Measurements from ENCODE around the gene CAMSAP1.
"Not testable (repeated sequence)": the region's sequence is repeated elsewhere in the genome, so short reads cannot be mapped to it uniquely, and the experiment has no call there.

The CAMSAP1 gene

DNA sequence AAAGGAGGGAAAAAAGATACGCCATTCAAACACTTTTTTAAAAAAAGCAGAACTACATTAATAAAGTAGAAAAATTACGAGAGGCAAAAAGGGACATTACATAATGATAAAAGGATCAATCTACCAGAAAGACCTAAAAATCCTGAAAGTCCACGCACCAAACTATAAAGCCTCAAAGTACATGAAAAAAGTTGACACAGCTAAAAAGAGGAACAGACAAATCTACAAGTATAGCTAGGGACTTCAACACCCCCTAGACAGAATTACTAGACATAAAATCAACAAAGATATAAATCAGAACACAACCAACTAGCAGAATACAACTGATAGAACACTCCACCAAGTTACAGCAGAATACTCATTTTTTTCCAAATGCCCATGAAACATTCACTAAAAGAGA, 11.1 kb downstream of the CAMSAP1 start:
- H3K9me2 ChIP-seq (ENCODE audit: low read depth, low read length) = no peaks in the 10 kb centered on the region
- no peaks in the 10 kb centered on the region for H3K27me3 ChIP-seq (ENCODE audit: insufficient read depth, low read length)
- no peak overlapping the region for H3K9ac ChIP-seq (ENCODE audit: low read length)
- TF ChIP-seq EZH2 (IDR thresholded peaks at IDR 0.05; ENCODE audit: borderline replicate concordance, low read length) (no peak), CTCF (IDR thresholded peaks at IDR 0.05; ENCODE audit: low read length) (no peak)
- no peak overlapping the region for H3K4me2 ChIP-seq (ENCODE audit: low read length)
- no peaks in the 10 kb centered on the region for H3K4me1 ChIP-seq (ENCODE audit: insufficient read depth, low read length, severe bottlenecking)
- peaks cover 4% of the 10 kb centered on the region; the same call in 1 of the 2 replicates for H4K20me1 ChIP-seq (ENCODE audit: insufficient read depth, low read length)
- H3F3A ChIP-seq (ENCODE audit: insufficient read depth, low read length) = no peaks in the 10 kb centered on the region
- no peak overlapping the region for H2AFZ ChIP-seq (ENCODE audit: low read length)
- no peak overlapping the region for H3K27ac ChIP-seq (ENCODE audit: low read depth, low read length, poor library complexity, severe bottlenecking)
- peaks cover 9% of the 10 kb centered on the region; the same call in 1 of the 2 replicates for H3K79me2 ChIP-seq (ENCODE audit: insufficient read depth, low read length)
- no peak overlapping the region for H3K4me3 ChIP-seq (ENCODE audit: low read depth, low read length, poor library complexity, severe bottlenecking)
- H3K36me3 ChIP-seq (ENCODE audit: insufficient read depth, low read length) = no peaks in the 10 kb centered on the region; the same call in 1 of the 2 replicates
- H3K9me3 ChIP-seq (ENCODE audit: low read length) = 0 out of 2 replicates have a peak, but pooled peaks cover 2% of the 10 kb centered on the region

DNA sequence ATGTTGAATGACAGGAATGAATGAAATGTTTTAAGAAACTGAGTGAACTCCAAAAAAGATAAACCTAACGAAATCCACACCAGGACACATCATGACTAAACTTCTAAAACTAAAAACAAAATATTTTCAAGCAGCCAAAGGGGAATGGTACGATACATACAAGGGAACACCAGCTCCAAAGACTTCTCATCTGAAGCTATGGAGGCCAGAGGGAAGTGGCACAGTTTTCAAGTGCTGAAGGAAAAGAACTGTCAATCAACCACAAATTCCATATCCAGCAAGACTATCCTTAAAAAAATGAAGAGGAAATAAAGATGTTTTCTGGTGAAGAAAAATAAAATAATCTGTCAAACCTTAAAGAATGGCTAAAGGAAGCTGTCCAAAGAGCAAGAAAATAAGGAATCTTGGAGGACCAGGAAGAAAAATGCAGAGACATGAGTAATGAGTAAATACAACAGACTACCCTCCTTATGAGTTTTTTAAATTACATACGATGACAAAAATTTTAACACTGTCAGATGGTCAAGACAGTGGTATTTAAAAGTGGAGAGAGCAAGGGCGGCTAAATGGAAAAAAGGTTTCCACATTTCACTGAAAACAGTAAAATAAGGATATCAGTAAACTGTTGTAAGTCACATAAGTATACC, 12.0 kb downstream of the CAMSAP1 start:
- no peaks in the 10 kb centered on the region for H3F3A ChIP-seq (ENCODE audit: insufficient read depth, low read length)
- H3K27me3 ChIP-seq (ENCODE audit: insufficient read depth, low read length) = no peaks in the 10 kb centered on the region
- H3K9ac ChIP-seq (ENCODE audit: low read length) = no peak overlapping the region
- no peak overlapping the region for H3K27ac ChIP-seq (ENCODE audit: low read depth, low read length, poor library complexity, severe bottlenecking)
- H3K79me2 ChIP-seq (ENCODE audit: insufficient read depth, low read length) = peaks cover 9% of the 10 kb centered on the region; the same call in 1 of the 2 replicates
- H3K9me2 ChIP-seq (ENCODE audit: low read depth, low read length) = no peaks in the 10 kb centered on the region
- H4K20me1 ChIP-seq (ENCODE audit: insufficient read depth, low read length) = peaks cover 4% of the 10 kb centered on the region; the same call in 1 of the 2 replicates
- H3K4me1 ChIP-seq (ENCODE audit: insufficient read depth, low read length, severe bottlenecking) = no peaks in the 10 kb centered on the region
- TF ChIP-seq EZH2 (IDR thresholded peaks at IDR 0.05; ENCODE audit: borderline replicate concordance, low read length) (no peak), CTCF (IDR thresholded peaks at IDR 0.05; ENCODE audit: low read length) (no peak)
- H3K9me3 ChIP-seq (ENCODE audit: low read length) = 0 out of 2 replicates have a peak, but pooled peaks cover 2% of the 10 kb centered on the region
- no peak overlapping the region for H2AFZ ChIP-seq (ENCODE audit: low read length)
- H3K4me3 ChIP-seq (ENCODE audit: low read depth, low read length, poor library complexity, severe bottlenecking) = no peak overlapping the region
- no peaks in the 10 kb centered on the region; the same call in 1 of the 2 replicates for H3K36me3 ChIP-seq (ENCODE audit: insufficient read depth, low read length)
- H3K4me2 ChIP-seq (ENCODE audit: low read length) = no peak overlapping the region

DNA sequence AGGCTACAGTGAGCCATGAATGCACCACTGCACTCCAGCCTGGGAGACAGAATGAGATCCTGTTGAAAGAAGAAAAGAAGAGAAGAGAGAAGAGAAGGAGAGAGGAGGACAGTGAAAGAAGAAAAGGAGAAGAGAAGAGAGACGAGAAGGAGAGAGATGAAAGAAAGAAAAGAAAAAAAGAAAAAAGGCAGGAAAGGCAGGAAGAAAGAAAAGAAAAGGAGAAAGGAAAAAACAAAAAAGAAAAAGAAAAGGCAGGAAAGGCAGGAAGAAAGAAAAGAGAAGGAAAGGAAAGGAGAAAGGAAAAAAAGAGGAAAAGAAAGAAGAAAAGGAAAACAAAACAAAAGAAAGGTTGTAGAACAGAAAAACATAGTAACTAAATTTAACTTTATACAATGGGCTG, 14.2 kb downstream of the CAMSAP1 start:
- Histone ChIP-seq H3K36me3 (ENCODE audit: insufficient read depth, low read length) (no peaks in the 10 kb centered on the region; the same call in 1 of the 2 replicates), H4K20me1 (ENCODE audit: insufficient read depth, low read length) (peaks cover 4% of the 10 kb centered on the region; the same call in 1 of the 2 replicates), H3K79me2 (ENCODE audit: insufficient read depth, low read length) (peaks cover 9% of the 10 kb centered on the region; the same call in 1 of the 2 replicates), H3K27ac (ENCODE audit: low read depth, low read length, poor library complexity, severe bottlenecking) (no peak overlapping the region), H3F3A (ENCODE audit: insufficient read depth, low read length) (no peaks in the 10 kb centered on the region), H3K27me3 (ENCODE audit: insufficient read depth, low read length) (no peaks in the 10 kb centered on the region), H3K4me3 (ENCODE audit: low read depth, low read length, poor library complexity, severe bottlenecking) (no peak overlapping the region), H3K9me2 (ENCODE audit: low read depth, low read length) (no peaks in the 10 kb centered on the region), H3K4me1 (ENCODE audit: insufficient read depth, low read length, severe bottlenecking) (peaks cover 7% of the 10 kb centered on the region), H2AFZ (ENCODE audit: low read length) (no peak overlapping the region), H3K9me3 (ENCODE audit: low read length) (no peaks in the 10 kb centered on the region), H3K4me2 (ENCODE audit: low read length) (no peak overlapping the region), H3K9ac (ENCODE audit: low read length) (no peak overlapping the region)
- no peak for TF ChIP-seq CTCF (IDR thresholded peaks at IDR 0.05; ENCODE audit: low read length)
- no peak for TF ChIP-seq EZH2 (IDR thresholded peaks at IDR 0.05; ENCODE audit: borderline replicate concordance, low read length)

DNA sequence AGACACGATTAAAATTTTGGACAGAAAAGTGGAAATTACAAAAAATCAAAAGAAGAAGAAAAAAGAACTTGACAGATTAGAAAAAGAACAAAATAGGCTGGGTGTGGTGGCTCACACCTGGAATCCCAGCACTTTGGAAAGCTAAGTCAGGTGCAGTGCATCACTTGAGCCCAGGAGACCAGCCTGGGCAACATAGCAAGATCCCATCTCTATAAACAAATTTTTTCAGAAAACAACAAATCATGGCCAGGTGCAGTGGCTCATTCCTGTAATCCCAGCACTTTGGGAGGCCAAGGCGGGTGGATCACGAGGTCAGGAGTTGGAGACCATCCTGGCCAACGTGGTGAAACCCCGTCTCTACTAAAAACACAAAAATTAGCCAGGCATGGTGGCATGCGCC, 15.0 kb downstream of the CAMSAP1 start:
- H2AFZ ChIP-seq (ENCODE audit: low read length) = not testable (repeated sequence)

More for the DNA sequence above, 15.0 kb downstream of the CAMSAP1 start:
- H4K20me1 ChIP-seq (ENCODE audit: insufficient read depth, low read length); H3K27me3 ChIP-seq (ENCODE audit: insufficient read depth, low read length); H3K9me2 ChIP-seq (ENCODE audit: low read depth, low read length); H3K27ac ChIP-seq (ENCODE audit: low read depth, low read length, poor library complexity, severe bottlenecking); H3K4me2 ChIP-seq (ENCODE audit: low read length); H3F3A ChIP-seq (ENCODE audit: insufficient read depth, low read length); H3K4me3 ChIP-seq (ENCODE audit: low read depth, low read length, poor library complexity, severe bottlenecking); H3K9me3 ChIP-seq (ENCODE audit: low read length); H3K36me3 ChIP-seq (ENCODE audit: insufficient read depth, low read length); H3K79me2 ChIP-seq (ENCODE audit: insufficient read depth, low read length); H3K9ac ChIP-seq (ENCODE audit: low read length): not testable (repeated sequence)
- peaks cover 15% of the 10 kb centered on the region for H3K4me1 ChIP-seq (ENCODE audit: insufficient read depth, low read length, severe bottlenecking)
